ENCODE measurements around the gene ATCAY.

Gene ATCAY

DNA sequence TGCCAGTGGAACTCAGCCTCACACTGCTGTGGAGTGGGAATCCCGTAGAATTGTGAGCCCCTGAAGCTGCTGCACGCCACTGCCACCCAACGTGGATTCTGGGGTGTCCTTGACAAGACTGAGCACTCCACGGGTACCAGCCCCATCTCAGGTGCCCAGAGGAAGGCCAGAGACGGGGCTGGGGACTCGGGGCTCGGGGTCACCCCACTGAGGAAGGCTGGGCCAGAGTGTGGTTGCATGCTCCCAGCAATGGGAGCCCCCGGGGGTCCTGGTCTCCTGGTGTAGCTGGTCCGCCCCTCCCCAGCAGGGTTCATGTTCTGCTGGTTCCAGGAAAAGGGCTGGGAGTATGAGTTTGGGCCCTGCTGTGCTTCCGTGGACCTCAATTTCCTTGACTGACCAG, 75.2 kb downstream of the ATCAY start:
- no peak for DNase-seq (ENCODE audit: low spot score)
- no peak for TF ChIP-seq CTCF (IDR thresholded peaks at IDR 0.05; ENCODE audit: borderline replicate concordance, control extremely low read depth, extremely low read depth, insufficient read depth, missing control alignments)
- in situ Hi-C loops (cut with MboI; ENCODE audit: low sequenced_read_pairs, unreplicated experiment): no loop called here

DNA sequence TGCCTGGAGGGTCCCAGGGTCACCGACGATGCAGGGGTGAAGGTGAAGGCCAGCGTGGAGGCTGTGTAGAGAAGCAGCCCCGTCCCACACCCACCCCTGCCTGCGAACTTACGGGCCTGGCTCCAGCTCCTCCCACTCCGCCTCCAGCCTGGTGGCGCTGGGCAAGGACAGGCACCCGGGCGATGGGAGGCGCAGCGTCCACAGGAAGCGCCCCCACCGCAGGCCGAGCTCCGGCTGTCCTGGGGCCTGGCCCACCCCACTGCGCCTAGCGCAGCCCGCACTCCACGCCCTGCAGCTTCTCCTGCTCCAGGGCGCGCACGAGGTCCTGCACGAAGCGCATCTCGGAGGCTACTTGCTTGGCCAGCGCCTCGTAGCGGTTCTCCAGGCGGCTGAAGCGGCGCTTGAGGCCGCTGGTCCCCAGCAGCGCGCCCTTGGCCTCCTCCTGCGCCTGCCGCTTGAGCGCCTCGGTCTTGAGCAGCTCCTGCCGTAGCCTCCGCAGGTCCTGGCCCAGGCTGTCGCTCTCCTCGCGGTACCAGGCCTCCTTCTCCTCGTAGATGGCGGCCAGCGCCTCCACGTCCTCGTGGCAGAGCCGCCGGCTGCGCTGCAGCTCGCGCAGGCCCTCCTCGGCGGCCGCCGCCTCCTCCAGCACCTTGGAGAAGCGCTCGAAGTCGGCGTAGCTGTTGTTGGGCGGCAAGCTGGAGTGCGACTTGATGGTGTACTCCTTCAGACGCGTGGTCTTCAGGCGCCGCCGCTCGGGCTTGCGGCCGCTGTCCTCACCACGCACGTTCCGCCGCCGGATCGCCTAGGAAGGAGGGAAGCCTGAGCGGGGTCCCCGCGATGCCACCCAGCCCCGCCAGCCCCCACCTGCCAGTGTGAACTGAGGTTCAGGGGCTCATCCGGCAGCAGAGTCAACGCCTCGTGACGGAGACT, 78.6 kb downstream of the ATCAY start:
- TF ChIP-seq CTCF (IDR thresholded peaks at IDR 0.05; ENCODE audit: borderline replicate concordance, control extremely low read depth, extremely low read depth, insufficient read depth, missing control alignments): no peak
- DNase-seq (ENCODE audit: low spot score): no peak
- in situ Hi-C loops (cut with MboI; ENCODE audit: low sequenced_read_pairs, unreplicated experiment): no loop called here

DNA sequence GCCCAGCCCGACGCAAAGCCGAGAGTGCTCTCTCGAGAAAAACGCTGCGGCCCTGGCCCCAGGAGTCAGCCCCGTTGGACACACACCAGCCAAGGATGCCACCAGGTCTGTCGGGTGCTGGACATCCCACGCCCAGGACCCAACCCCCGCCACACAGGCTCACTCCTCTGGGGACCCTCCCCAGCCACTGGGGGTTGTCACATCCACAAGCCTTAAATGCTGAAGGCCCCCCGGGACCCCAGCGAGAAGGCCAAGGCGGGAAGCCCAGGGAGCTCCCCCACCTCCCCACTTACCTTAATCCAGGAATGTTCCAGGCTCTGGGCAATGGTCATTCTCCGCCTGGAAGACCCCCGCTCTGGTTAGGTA, 79.3 kb downstream of the ATCAY start:
- in situ Hi-C loops (cut with MboI; ENCODE audit: low sequenced_read_pairs, unreplicated experiment): no loop called here
- TF ChIP-seq CTCF (IDR thresholded peaks at IDR 0.05; ENCODE audit: borderline replicate concordance, control extremely low read depth, extremely low read depth, insufficient read depth, missing control alignments): no peak
- DNase-seq (ENCODE audit: low spot score): no peak

GRCh38 chr19:3961007-3961406, 80.5 kb downstream of the ATCAY start:
- DNase-seq (ENCODE audit: low spot score): no peak
- in situ Hi-C loops (cut with MboI; ENCODE audit: low sequenced_read_pairs, unreplicated experiment): no loop called here
- no peak for TF ChIP-seq CTCF (IDR thresholded peaks at IDR 0.05; ENCODE audit: borderline replicate concordance, control extremely low read depth, extremely low read depth, insufficient read depth, missing control alignments)

DNA sequence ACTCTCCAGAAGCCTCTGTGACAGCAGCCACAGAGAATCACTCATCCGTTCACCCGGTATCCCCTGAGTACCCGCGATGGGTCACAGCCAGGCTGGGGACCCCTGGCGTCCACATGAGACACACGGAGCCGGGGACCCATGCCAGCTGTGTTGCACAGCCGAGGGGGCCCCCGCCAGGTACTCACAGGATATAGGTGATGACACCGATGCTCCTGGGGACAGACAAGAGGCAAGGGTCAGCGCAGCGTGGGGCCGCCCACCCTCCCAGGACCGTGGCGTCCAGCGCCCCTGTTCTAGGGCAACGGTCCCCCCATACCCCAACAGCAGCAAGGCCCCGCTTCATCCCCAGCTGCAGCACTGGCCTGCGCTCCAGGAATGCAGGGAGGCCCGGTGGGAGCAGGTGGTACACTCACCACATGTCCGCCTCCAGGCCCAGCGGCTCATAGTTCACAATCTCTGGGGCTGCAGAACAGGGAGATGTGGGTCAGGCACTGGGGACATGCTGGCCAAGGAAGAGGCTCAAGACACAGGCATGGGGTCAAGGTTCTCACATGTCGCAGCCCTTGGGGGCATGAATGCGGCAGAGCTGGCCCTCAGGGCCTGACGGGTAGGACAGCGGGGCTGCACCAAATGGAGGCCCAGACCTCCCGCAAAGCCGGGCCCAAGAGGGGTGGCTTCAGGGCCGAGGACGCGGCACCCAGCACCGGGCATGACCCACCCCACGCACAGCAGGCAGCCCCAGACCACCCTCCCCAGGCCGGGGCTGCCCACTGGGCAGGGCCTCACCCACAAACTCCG, 83.2 kb downstream of the ATCAY start:
- in situ Hi-C loops (cut with MboI; ENCODE audit: low sequenced_read_pairs, unreplicated experiment): no loop called here
- no peak for TF ChIP-seq CTCF (IDR thresholded peaks at IDR 0.05; ENCODE audit: borderline replicate concordance, control extremely low read depth, extremely low read depth, insufficient read depth, missing control alignments)
- no peak for DNase-seq (ENCODE audit: low spot score)

GRCh38 chr19:3964256-3965194, 84.0 kb downstream of the ATCAY start:
- no peak for TF ChIP-seq CTCF (IDR thresholded peaks at IDR 0.05; ENCODE audit: borderline replicate concordance, control extremely low read depth, extremely low read depth, insufficient read depth, missing control alignments)
- no peak for DNase-seq (ENCODE audit: low spot score)
- in situ Hi-C loops (cut with MboI; ENCODE audit: low sequenced_read_pairs, unreplicated experiment): no loop called here

All from GM13976 (cell line).